ENCODE results near the gene HAND1.

- TF ChIP-seq CTCF (IDR thresholded peaks at IDR 0.05): no peak
- TF ChIP-seq POLR2A (IDR thresholded peaks at IDR 0.05): no peak
Observed at GRCh38 chr5:154506716-154507080, 28.7 kb upstream of the HAND1 start.
